Fibroblast of skin of right quadriceps (primary cell): Measurements from ENCODE around the gene FBXO4.
"Not testable (repeated sequence)": the region's sequence is repeated elsewhere in the genome, so short reads cannot be mapped to it uniquely, and the experiment has no call there.

Source experiments
- DNase-seq: peaks from one replicate; pipeline ENCODE4 v3.0.0-alpha.2; 2013

The FBXO4 gene

DNA sequence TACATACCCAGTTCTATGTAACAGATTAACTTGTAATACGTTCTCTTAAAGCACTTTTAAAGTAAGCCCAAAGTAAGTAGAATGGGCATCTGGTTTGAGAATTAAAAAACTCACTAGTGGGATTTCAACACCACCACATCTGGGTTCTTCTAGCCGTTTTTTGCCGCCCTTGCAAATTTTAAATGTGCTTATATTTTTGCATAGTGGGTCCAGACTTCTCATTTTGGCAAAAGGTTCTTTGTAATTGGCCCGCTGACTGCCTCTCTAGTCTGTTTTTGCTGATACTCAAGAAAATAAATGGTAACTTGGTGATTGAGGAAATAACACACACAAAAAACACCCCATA lies 582 bp upstream of the FBXO4 start:
- no peak for DNase-seq

DNA sequence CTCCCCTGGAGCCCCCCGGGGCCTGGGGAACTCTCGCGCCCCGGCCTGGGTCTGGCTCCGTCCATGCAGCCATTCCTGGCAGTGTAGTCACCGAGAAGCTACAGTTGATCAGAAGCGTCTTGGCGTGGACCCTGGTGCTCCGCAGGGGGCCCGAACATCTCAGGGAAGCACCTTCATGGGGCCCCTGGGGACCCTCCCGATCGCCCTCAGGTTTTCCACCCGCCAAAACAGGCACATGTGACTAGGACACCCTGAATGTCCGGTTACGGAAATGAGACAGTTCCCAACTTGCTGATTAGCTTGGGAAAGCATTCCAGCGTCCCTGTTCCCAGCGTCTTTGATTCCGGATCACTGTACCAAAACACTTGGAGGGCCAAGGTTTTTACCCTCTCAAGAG lies 472 bp downstream of the FBXO4 start:
- DNase-seq = peak; percentile 35

- DNase-seq = no peak
Observed at GRCh38 chr5:41927604-41928003, 2.5 kb downstream of the FBXO4 start.

DNA sequence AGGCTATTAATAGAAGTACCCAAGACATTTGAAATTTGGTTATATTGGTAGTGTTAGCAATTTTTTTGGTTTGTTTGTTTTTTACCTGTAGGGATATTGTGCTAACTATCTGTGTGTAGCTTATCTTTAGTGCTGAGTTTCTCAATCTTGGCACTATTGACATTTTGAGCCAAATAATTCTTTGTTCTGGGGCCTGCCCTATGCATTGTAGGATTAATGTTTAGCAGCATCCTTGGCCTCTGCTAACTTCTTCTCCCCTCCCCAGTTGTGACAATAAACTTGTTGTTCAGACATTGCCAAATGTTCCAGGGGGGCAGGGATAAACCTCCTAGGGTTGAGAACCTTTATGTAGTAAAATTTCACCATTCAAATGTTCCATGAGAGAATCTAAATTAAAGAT lies 4.0 kb downstream of the FBXO4 start:
- no peak for DNase-seq

- DNase-seq = no peak
Observed at GRCh38 chr5:41932770-41933169, 7.7 kb downstream of the FBXO4 start.

DNA sequence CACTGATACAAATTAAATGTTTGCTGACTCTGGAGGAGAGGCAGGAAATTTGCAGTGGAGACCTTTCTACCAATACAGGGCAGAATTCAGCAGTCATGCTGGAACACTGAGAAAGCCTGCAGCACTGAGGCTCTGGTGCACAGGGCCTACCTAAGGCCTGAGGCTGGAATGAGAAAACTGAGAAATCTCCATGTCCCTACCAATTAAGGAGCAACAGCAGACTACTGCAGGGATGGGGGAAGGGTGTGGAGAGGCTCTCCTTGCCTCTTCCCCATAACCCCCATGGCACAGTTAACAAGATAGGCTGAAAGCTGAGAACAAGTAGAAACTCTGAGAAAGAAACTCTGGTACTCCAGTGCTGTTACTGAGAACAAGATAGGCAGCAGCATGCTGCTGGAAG lies 10.5 kb downstream of the FBXO4 start:
- no peak for DNase-seq

GRCh38 chr5:41940641-41941040 lies 15.6 kb downstream of the FBXO4 start:
- DNase-seq = peak; percentile 2

- not testable (repeated sequence) for DNase-seq
Observed at GRCh38 chr5:41945332-41945955, 20.4 kb downstream of the FBXO4 start.

DNA sequence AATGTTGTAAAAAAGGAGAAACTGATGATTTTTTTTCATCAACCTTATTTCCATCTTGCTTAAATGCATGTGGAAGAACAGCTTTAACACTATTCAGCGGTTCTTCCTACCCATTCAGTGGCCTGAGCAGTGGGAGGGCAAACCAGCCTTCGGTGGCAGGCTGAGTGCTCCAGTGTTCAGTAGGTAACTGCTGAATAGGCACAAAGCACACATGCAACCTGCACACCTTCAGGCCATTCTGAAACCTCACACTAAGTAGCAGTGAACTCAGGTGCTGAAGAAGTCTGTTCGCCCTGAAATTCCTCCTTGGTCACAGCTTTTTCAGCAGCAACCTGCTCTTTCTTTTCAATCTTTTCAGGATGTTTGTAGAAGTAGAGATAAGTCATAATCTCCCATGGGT lies 26.1 kb downstream of the FBXO4 start:
- DNase-seq = no peak

DNA sequence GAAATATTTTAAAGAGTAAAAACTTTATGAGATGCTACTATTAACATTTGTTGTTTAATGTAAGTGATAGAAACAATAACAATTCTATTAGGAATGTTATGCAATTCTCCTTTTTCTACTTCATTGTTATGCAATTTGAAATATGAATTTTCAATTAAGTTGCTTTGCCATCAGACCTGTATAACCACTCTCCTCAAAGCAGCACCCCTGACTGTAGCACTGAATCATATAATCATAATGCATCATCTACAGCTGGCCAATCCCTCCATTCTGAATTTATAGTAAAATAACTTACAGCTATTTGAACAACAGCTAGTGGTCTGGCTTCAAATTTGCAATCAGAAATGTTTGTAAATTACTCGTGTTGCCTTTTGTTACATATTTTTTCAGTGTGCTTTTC lies 29.2 kb downstream of the FBXO4 start:
- no peak for DNase-seq

- no peak for DNase-seq
Observed at GRCh38 chr5:41955432-41956024, 30.4 kb downstream of the FBXO4 start.

- DNase-seq = no peak
Observed at GRCh38 chr5:41956943-41957342, 31.9 kb downstream of the FBXO4 start.

DNA sequence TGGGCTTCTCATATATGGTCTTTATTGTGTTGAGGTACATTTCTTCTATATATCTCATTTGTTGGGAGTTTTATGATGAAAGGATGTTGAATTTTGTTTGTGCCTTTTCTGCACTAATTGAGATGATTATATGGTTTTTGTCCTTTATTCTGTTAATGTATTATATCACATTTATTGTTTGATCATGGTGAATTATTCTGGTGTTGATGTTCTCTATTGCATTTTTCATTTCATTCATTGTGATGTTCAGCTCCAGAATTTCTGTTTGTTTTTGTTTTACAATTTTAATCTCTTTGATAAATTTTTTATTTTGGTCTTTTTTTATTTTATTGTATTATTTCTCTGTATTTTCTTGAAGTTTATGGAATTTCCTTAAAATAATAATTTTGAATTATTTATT lies 35.4 kb downstream of the FBXO4 start:
- no peak for DNase-seq

DNA sequence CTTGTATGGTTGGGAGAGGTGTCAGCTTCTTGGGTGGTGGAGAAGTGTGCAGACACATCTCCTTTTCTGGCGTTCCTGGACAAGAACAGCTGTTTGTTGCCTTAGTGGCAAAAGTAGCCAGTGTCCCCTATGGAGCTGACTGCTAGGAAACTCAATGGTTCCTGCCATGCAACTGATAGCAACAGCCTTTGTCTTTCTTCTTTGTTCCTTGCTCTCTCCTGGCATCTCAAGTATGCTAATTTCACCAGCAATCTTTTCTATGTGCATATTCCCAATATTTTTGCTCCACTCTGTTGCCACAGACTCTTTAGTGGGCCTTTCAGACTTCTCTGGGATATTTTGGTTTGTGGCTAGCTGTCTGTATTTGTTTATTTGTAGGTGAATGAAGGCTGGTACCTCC lies 36.7 kb downstream of the FBXO4 start:
- DNase-seq = no peak

DNA sequence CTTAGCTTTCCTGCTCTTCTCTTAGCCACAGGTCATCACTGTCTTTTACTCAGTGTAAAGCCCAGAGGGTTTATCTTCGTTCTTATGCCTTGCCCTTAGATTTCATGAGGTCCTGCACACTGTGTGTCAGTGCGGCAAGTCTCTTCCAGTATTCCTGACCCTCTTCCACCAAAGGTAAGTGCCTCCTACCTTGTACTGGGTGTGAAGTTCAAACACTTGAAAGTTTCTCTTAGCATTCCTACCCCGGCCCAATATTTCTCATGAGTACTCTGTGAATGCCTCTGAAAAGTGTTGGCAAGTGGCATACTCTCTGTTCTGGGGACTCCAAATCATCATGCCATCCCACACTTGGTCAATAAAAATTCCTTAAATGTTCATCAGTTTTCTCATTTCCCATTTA lies 37.4 kb downstream of the FBXO4 start:
- DNase-seq = no peak

- no peak for DNase-seq
Observed at GRCh38 chr5:41966401-41967105, 41.5 kb downstream of the FBXO4 start.

GRCh38 chr5:41967401-41967800 lies 42.3 kb downstream of the FBXO4 start:
- no peak for DNase-seq

- DNase-seq = no peak
Observed at GRCh38 chr5:41968153-41968723, 43.2 kb downstream of the FBXO4 start.

- no peak for DNase-seq
Observed at GRCh38 chr5:41973087-41973486, 48.0 kb downstream of the FBXO4 start.

- no peak for DNase-seq
Observed at GRCh38 chr5:41973887-41974286, 48.8 kb downstream of the FBXO4 start.

DNA sequence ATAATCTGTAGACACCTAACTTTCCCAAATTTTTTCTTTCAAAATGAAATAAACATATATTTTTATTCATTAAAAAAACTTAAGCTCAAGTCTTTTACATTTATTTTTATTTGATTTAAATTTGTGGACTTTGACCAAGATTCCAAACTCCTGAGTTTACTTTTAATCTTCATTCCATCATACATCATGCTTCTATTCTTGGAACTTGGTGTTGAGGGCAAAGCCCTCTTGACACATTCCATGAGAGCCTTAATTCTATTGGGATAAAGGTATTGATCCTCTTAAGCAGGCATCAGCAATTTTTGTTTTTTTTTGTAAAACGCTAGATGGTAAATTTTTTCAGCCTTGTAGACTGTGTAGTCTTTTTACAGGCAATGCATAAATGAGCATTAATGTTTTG lies 53.6 kb downstream of the FBXO4 start:
- DNase-seq = no peak

- no peak for DNase-seq
Observed at GRCh38 chr5:41980396-41980795, 55.3 kb downstream of the FBXO4 start.

- no peak for DNase-seq
Observed at GRCh38 chr5:41980870-41981269, 55.8 kb downstream of the FBXO4 start.

- DNase-seq = not testable (repeated sequence)
Observed at GRCh38 chr5:41982858-41983257, 57.8 kb downstream of the FBXO4 start.
